Measurements from ENCODE around the gene DOCK10.

DOCK10 gene

DNA sequence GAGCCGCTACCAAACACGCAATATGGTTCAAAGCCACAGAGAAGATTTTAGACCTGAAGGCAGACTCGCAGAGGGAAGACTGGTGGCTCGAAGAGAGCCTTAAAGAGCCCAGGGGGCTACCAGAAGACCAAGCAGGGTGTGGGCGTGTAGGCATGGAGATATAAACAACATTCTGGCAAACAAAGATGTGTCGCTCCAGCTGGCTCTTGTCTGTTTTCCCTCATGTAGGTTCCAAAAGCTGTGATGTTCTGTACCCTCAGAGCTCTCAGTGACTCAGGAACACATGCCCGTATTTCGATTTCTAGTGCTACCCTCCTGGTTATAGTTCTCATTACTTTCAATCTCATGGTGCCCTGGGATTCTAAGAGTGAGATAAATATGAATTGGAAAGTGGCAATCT lies 44.5 kb downstream of the DOCK10 start:
- TF ChIP-seq, protein P1, sequence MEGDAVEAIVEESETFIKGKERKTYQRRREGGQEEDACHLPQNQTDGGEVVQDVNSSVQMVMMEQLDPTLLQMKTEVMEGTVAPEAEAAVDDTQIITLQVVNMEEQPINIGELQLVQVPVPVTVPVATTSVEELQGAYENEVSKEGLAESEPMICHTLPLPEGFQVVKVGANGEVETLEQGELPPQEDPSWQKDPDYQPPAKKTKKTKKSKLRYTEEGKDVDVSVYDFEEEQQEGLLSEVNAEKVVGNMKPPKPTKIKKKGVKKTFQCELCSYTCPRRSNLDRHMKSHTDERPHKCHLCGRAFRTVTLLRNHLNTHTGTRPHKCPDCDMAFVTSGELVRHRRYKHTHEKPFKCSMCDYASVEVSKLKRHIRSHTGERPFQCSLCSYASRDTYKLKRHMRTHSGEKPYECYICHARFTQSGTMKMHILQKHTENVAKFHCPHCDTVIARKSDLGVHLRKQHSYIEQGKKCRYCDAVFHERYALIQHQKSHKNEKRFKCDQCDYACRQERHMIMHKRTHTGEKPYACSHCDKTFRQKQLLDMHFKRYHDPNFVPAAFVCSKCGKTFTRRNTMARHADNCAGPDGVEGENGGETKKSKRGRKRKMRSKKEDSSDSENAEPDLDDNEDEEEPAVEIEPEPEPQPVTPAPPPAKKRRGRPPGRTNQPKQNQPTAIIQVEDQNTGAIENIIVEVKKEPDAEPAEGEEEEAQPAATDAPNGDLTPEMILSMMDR (IDR thresholded peaks at IDR 0.05; ENCODE audit: low read depth, low read length), result no peak

DNA sequence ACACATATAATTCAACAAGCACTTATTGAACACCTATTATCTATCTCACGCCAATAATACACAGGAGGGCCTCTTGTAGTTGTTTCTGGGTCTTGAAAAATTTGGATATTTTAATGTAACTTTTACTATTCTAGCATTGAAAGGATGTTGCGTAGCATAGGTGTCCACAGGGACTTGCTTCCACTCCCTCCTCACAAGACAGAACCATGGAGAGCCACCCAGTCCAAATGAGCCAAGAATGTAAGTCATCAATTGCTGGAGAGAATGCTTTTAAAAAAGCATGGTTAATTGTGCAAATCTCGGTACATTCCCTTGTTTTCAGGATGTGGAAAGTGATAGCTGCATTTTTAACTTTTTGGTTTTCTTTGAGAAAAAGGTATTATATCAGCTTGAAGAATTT lies 46.8 kb downstream of the DOCK10 start:
- H3K4me3 ChIP-seq (ENCODE audit: low read depth, low read length), result no peak overlapping the region
- TF ChIP-seq, protein P1 (IDR thresholded peaks at IDR 0.05; ENCODE audit: low read depth, low read length), result no peak

More for the DNA sequence above, 44.5 kb downstream of the DOCK10 start:
- no peak for DNase-seq
- Histone ChIP-seq H3K36me3 (no peaks in the 10 kb centered on the region), H3K9me3 (no peaks in the 10 kb centered on the region), H3K4me1 (no peaks in the 10 kb centered on the region), H3K4me3 (ENCODE audit: low read depth, low read length) (no peak overlapping the region), H3K27me3 (peaks cover 3% of the 10 kb centered on the region)

GRCh38 chr2:224994242-224994823 lies 47.9 kb downstream of the DOCK10 start:
- Histone ChIP-seq H3K4me1 (no peaks in the 10 kb centered on the region), H3K4me3 (ENCODE audit: low read depth, low read length) (no peak overlapping the region), H3K36me3 (no peaks in the 10 kb centered on the region), H3K27me3 (peaks cover 3% of the 10 kb centered on the region), H3K9me3 (no peaks in the 10 kb centered on the region)
- TF ChIP-seq, protein P1 (IDR thresholded peaks at IDR 0.05; ENCODE audit: low read depth, low read length), result no peak
- DNase-seq, result no peak

More for the DNA sequence above, 46.8 kb downstream of the DOCK10 start:
- no peaks in the 10 kb centered on the region for H3K9me3 ChIP-seq
- no peaks in the 10 kb centered on the region for H3K4me1 ChIP-seq
- H3K27me3 ChIP-seq, result peaks cover 3% of the 10 kb centered on the region
- DNase-seq, result no peak
- no peaks in the 10 kb centered on the region for H3K36me3 ChIP-seq

- DNase-seq, result no peak
- H3K4me3 ChIP-seq (ENCODE audit: low read depth, low read length), result no peak overlapping the region
- no peaks in the 10 kb centered on the region for H3K4me1 ChIP-seq
- peaks cover 10% of the 10 kb centered on the region for H3K27me3 ChIP-seq
- TF ChIP-seq, protein P1 (IDR thresholded peaks at IDR 0.05; ENCODE audit: low read depth, low read length), result no peak
- no peaks in the 10 kb centered on the region for H3K9me3 ChIP-seq
- H3K36me3 ChIP-seq, result no peaks in the 10 kb centered on the region
These were observed 51.6 kb downstream of the DOCK10 start for GRCh38 chr2:224990710-224991109.

DNA sequence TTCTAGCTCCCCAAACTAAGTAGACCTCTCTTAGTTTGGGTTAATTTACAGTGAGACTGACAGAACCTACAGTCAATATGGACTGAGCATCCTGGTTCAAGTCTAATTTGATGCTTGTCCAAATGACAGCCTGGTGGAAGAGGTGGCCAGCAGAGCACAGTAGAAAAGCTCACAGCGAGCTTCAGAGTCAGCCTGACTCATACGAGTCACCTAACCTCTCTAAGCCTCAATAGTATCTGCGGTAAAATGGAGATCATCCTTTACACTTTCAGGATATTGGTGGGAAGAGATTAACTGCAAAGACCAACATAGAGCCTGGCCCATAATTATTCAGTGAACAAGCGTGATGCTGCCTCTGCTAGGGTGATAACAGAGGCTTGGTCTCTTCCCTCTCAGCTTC lies 54.5 kb downstream of the DOCK10 start:
- H3K4me3 ChIP-seq (ENCODE audit: low read depth, low read length), result no peak overlapping the region
- peaks cover 5% of the 10 kb centered on the region; the same call in 1 of the 2 replicates for H3K4me1 ChIP-seq
- TF ChIP-seq, protein P1 (IDR thresholded peaks at IDR 0.05; ENCODE audit: low read depth, low read length), result no peak
- H3K36me3 ChIP-seq, result no peaks in the 10 kb centered on the region
- DNase-seq, result no peak
- peaks cover 10% of the 10 kb centered on the region; the same call in 1 of the 2 replicates for H3K27me3 ChIP-seq
- no peaks in the 10 kb centered on the region for H3K9me3 ChIP-seq

DNA sequence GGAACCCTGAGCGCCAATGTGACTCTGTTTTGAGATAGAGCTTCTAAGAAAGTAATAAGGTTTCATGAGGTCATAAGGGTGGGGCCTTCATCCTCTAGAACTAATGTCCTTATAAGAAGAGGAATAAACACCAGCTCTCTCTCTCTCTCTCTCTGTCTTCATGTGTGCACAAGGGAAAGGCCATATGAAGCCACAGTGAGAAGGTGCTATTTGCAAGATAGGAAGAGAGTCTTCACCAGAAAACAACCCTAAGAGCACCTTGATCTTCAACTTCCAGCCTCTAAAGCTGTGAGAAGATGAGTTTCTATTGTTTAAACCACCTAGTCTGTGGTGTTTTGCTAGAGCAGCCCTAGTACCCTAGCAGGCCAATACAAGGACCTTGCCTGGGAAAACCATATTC lies 55.8 kb downstream of the DOCK10 start:
- Histone ChIP-seq H3K4me3 (ENCODE audit: low read depth, low read length) (no peak overlapping the region), H3K9me3 (no peaks in the 10 kb centered on the region), H3K36me3 (no peaks in the 10 kb centered on the region), H3K27me3 (peaks cover 10% of the 10 kb centered on the region; the same call in 1 of the 2 replicates), H3K4me1 (peaks cover 5% of the 10 kb centered on the region; the same call in 1 of the 2 replicates)
- no peak for DNase-seq
- TF ChIP-seq, protein P1 (IDR thresholded peaks at IDR 0.05; ENCODE audit: low read depth, low read length), result no peak

Data from BE2C (cell line).